Rectal smooth muscle tissue (tissue), 1 donor: ENCODE data around the gene CCNB1IP1.
"Not testable (repeated sequence)": the region's sequence is repeated elsewhere in the genome, so short reads cannot be mapped to it uniquely, and the experiment has no call there.

Experiments
- H3K27ac ChIP-seq: one replicate; pipeline ENCODE4 v1.7.0; 2013; ENCODE audit warnings: low read depth, low read length, inconsistent platforms
- H3K27me3 ChIP-seq: one replicate; pipeline ENCODE4 v1.7.0; 2013; ENCODE audit warnings: low read length; ENCODE audit not compliant: control insufficient read depth, insufficient read depth
- H3K36me3 ChIP-seq: one replicate; pipeline ENCODE4 v1.7.0; 2013; ENCODE audit warnings: low read length; ENCODE audit not compliant: control insufficient read depth, insufficient read depth
- H3K4me1 ChIP-seq: one replicate; pipeline ENCODE4 v1.7.0; 2013; ENCODE audit warnings: low read length; ENCODE audit not compliant: control insufficient read depth, insufficient read depth
- H3K4me3 ChIP-seq: one replicate; pipeline ENCODE4 v1.7.0; 2013; ENCODE audit warnings: low read length
- H3K9ac ChIP-seq: one replicate; pipeline ENCODE4 v1.7.0; 2013; ENCODE audit warnings: low read length

CCNB1IP1 gene

DNA sequence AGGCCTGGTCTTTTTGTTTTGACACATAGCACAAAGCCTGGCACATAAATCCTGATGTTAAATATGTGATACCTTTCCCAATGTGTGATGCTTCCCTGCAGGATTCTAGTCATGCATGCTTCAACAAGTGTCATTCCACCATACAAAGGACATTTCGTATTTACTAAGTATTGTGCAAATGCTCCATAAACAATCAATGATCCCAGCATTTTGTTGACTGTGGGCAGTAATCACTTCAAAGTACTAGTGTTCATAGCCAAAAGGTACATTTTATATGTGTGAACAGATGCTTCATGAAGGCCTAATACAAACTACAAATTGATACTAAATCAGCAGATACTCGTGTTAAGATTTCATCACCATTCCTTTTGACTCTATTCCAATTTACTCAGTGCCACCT, 4.4 kb downstream of the CCNB1IP1 start:
- no peak overlapping the region for H3K27ac ChIP-seq
- no peak overlapping the region for H3K9ac ChIP-seq
- H3K4me3 ChIP-seq = no peak overlapping the region
- peaks cover 9% of the 10 kb centered on the region for H3K4me1 ChIP-seq
- peaks cover 8% of the 10 kb centered on the region for H3K36me3 ChIP-seq
- no peaks in the 10 kb centered on the region for H3K27me3 ChIP-seq

DNA sequence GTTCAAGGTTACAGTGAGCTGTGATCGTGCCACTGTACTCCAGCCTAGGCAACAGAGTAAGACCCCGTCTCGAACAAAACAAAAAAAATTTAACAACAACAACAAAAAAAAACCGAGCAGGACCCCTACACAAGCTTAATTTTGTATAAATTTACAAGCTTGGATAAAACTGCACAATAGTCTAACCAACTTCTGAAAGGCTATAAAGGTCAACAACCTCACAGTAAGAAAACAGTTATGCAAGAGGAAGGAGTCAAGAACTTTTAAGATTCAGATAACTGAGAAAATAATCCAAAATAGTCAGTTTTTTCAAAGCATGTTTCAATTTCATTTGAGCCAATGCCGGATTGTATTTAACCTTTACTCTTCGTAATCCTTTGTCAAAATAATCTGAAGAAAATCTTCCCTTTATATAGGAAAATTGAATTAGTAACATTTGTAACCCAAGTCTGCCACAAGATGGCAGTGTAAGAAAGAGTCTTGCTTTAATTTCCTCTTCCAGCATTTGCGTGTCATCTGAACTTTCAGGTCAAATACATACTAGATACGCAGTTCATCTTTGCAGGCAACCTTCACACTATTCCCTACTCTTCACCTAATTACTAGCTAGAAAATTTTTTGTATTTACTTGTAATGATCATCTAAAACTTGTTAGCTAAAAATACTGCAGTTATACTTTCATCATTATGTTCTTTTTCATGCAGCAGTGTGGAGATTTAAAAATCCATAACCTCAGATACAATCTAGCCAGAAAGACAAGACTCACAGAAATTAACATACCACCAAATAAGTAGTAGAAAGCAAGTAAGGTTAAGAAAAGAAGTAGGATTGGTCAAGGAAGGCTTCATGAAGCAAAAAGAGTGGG, 5.8 kb downstream of the CCNB1IP1 start:
- Histone ChIP-seq H3K27me3 (no peaks in the 10 kb centered on the region), H3K36me3 (peaks cover 8% of the 10 kb centered on the region), H3K27ac (peak overlapping the region; percentile 6), H3K9ac (no peak overlapping the region), H3K4me3 (no peak overlapping the region), H3K4me1 (peaks cover 3% of the 10 kb centered on the region)

DNA sequence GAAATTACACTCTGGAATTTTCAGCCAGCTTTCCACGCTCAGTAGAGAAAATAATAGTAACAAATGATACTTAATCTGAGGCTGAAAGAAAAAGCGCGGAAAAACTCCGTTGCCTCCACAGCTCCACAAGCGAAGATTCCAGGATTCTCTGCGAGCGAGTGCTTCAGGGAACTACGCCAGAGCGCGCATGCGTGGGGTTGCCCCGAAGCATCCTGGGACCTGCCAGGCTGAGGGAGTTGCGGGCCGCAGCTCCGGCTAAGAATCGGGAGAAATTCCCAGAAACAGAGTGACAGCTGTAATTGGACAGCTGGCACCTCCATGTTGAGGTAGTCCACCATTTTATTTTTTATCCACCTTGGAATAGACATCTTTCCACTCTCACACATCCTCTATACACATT, 15.4 kb downstream of the CCNB1IP1 start:
- no peaks in the 10 kb centered on the region for H3K27me3 ChIP-seq
- no peak overlapping the region for H3K4me3 ChIP-seq
- no peak overlapping the region for H3K9ac ChIP-seq
- no peaks in the 10 kb centered on the region for H3K4me1 ChIP-seq
- peaks cover 12% of the 10 kb centered on the region for H3K36me3 ChIP-seq
- H3K27ac ChIP-seq = no peak overlapping the region

DNA sequence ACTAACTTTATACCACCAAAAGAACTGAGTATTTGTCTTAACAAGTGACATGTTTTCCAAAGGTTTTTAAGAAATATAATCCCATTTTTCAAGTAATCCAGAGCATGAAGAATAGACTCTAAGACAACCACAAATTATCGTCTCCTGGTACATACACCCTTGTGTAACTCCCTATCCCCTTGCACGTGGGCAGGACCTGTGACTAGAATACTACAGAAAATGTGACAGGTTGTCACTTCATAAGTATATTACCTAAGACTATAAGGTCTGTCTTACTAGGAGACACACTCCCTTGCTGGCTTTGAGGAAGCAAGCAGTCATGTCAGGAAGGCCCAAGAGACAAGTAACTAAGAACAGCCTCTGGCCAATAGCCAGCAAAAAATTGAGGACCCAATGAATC, 19.1 kb downstream of the CCNB1IP1 start:
- no peak overlapping the region for H3K4me3 ChIP-seq
- peaks cover 15% of the 10 kb centered on the region for H3K36me3 ChIP-seq
- no peak overlapping the region for H3K9ac ChIP-seq
- H3K27me3 ChIP-seq = no peaks in the 10 kb centered on the region
- H3K27ac ChIP-seq = no peak overlapping the region
- H3K4me1 ChIP-seq = no peaks in the 10 kb centered on the region

DNA sequence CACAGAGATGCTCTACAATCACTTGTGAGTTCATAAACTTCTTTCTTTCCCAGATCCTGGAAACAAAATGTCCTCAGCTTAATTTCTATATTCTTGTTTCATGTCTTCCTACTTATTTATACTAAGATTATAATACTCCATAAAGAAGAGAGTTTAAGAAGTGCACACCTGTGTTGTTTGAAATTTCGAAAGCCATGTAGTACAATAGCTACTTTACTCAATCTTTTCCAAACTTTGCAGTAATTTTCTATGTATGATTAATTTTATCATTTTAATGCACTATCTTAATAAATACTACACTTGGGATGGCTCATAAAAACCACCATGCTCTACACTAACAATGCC, 27.0 kb downstream of the CCNB1IP1 start:
- no peak overlapping the region for H3K4me3 ChIP-seq

DNA sequence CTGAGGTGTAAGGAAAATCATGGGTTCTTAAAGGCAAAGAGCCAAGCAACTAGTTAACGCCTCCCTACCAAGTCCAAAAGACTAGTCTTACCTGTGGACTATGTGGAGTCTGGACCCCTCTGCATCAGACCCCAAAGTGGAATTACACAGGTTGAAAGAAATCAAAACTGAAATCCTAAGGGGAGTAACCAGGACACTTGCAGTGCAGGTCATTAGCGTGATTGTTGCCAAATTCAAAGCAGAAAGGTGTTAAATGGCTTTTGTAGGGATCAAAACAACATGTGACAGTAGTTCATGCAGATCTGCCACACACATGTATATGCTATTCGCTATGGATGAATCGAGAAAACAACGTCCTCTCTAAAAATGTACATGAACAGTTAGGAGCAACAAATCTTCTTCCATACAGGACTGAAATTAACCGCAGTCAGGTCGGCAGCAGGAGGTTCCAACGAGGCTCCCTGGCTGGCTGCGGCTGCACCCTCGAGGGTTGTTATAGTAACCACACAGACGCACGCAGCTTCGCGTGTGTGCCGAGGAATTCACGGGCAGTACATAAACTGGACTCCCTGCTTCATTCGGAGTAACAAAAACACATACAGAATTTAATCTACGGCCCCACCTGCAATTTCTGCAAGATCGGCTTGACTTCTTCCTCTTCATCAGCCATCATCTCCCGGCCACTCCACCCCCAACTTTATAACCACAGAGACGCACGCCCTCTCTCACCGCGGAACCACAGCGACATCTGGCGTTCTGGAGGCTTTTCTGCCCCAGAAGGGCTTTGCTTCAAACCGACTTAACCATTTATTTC, 27.6 kb downstream of the CCNB1IP1 start, which contains the start of gene TTC5:
Gene TTC5 (minus strand): TSS at position 687 of the 814 bp plus-strand sequence. CDS start 14 bp downstream, at position 673.
- H3K27ac ChIP-seq = peak within 1 kb of the TSS; percentile 23
- peaks cover 2% of the 10 kb centered on the region for H3K36me3 ChIP-seq
- peaks cover 4% of the 10 kb centered on the region for H3K4me1 ChIP-seq
- no peaks in the 10 kb centered on the region for H3K27me3 ChIP-seq
- H3K9ac ChIP-seq = peak within 1 kb of the TSS; percentile 12
- H3K4me3 ChIP-seq = peak within 1 kb of the TSS; percentile 96

More for the DNA sequence above, 27.0 kb downstream of the CCNB1IP1 start:
- no peaks in the 10 kb centered on the region for H3K27me3 ChIP-seq
- H3K9ac ChIP-seq = no peak overlapping the region
- no peaks in the 10 kb centered on the region for H3K36me3 ChIP-seq
- peaks cover 4% of the 10 kb centered on the region for H3K4me1 ChIP-seq
- no peak overlapping the region for H3K27ac ChIP-seq

DNA sequence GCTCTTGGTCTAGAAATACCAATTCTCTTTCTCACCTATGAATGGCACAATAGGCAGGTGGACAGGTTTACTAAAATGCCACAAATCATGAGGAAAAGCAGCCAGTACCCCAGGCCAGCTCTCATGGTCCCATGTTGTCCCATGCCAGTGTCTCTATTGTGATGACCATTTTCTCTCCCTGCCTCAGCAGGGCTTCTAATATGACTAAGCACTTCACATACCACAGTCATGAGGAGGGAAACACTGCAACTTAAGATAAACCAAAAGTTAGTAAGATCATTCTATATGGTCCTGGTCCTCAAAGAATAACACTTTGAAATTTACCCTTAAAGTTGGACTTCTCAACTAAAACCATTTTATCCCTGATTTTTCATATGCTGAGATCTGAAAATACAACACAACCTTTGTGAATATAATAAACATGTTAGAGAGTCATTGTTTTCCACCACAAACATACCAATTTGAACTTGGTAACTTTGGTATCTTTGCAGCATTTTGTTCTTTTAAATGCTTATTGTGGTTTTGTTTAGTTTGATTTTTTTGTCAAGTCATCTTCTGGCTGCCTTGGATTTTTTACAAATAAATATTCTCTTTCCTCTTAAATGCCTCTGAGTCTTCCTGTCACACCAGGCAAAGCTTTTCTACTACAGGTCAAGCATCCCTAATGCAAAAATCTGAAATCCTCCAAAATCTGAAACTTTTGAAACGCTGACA, 30.9 kb downstream of the CCNB1IP1 start:
- Histone ChIP-seq H3K4me1 (peaks cover 4% of the 10 kb centered on the region), H3K27me3 (no peaks in the 10 kb centered on the region), H3K36me3 (peaks cover 13% of the 10 kb centered on the region), H3K4me3 (no peak overlapping the region), H3K27ac (no peak overlapping the region), H3K9ac (no peak overlapping the region)

DNA sequence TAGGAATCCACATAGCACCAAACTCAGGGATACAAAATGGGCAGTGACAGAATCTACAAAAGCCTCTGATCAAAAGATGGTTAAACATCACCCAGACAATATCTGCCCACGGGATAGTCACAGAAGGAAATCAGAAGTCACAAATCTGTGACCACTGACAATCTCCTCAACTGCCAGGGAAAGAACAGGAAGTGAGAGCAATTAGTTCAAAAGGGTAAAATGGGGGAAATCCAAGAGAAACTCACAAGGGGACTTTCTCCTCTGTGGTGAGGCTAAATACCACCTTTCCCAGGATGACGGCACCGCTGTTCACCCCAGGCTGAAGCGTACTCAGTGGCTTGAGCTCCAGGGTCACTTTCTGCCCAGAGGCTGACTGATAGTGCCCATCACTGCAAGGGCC, 38.0 kb downstream of the CCNB1IP1 start:
- no peak overlapping the region for H3K9ac ChIP-seq
- H3K36me3 ChIP-seq = peaks cover 28% of the 10 kb centered on the region
- H3K4me3 ChIP-seq = no peak overlapping the region
- H3K27me3 ChIP-seq = no peaks in the 10 kb centered on the region
- H3K27ac ChIP-seq = no peak overlapping the region
- H3K4me1 ChIP-seq = no peaks in the 10 kb centered on the region

DNA sequence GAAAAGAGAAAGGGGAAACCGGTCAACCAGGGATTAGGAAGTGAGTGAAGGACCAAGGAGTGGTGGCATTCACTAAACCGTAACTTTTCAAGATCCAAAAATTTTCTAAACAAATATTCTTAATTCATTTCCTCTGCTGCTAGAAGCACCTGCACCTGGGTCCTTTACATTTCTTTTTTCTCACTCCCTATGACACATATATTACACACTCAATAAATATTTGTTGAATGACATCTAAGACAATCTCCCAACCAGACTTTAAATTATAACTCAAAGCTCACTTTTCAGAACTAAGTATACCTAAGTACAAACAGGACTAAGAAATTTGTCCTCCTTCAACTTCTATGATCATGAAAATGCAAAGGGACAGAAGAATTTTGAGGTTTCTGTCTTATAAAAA, 38.4 kb downstream of the CCNB1IP1 start:
- Histone ChIP-seq H3K36me3 (peaks cover 25% of the 10 kb centered on the region), H3K27me3 (no peaks in the 10 kb centered on the region), H3K4me3 (no peak overlapping the region), H3K27ac (no peak overlapping the region), H3K9ac (no peak overlapping the region), H3K4me1 (no peaks in the 10 kb centered on the region)

DNA sequence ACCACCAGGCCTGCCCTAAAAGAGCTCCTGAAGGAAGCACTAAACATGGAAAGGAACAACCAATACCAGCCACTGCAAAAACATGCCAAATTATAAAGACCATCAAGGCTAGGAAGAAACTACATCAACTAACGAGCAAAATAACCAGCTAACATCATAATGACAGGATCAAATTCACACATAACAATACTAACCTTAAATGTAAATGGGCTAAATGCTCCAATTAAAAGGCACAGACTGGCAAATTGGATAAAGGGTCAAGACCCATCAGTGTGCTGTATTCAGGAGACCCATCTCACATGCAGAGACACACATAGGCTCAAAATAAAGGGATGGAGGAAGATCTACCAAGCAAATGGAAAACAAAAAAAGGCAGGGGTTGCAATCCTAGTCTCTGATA, 51.1 kb downstream of the CCNB1IP1 start:
- H3K27ac ChIP-seq, H3K27me3 ChIP-seq, H3K4me1 ChIP-seq, H3K36me3 ChIP-seq, H3K9ac ChIP-seq, H3K4me3 ChIP-seq: not testable (repeated sequence)

DNA sequence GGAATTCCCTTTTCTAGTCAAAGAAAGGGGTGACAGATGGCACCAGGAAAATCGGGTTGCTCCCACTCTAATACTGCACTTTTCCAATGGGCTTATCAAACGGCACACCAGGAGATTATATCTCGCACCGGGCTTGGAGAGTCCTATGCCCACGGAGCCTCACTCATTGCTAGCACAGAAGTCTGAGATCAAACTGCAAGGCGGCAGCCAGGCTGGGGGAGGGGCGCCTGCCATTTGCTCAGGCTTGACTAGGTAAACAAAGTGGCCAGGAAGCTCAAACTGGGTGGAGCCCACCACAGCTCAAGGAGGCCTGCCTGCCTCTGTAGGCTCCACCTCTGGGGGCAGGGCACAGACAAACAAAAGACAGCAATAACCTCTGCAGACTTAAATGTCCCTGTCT, 52.8 kb downstream of the CCNB1IP1 start:
- H3K9ac ChIP-seq, H3K27me3 ChIP-seq, H3K4me3 ChIP-seq, H3K36me3 ChIP-seq, H3K27ac ChIP-seq, H3K4me1 ChIP-seq: not testable (repeated sequence)

DNA sequence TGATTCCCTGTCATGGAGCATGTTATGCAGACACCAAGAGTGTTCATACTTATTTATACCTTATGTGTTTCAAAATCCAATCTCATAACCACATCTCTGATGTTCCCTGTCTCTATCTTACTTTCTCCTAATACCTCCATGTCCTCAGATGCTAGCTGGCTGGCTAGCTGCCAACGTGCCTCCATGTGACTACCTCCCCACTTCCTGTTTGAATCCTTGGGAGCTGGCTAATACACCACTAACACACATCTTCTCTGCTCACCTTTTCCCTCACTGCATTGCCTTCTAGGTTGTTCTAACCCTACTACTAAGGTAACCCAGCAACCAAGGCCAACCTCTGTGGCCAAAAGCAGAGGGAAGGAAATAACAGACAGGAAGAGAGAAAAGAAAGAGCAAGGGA, 54.7 kb downstream of the CCNB1IP1 start:
- Histone ChIP-seq H3K4me3 (no peak overlapping the region), H3K9ac (no peak overlapping the region)

More for the DNA sequence above, 54.7 kb downstream of the CCNB1IP1 start:
- no peaks in the 10 kb centered on the region for H3K27me3 ChIP-seq
- H3K4me1 ChIP-seq = no peaks in the 10 kb centered on the region
- no peak overlapping the region for H3K27ac ChIP-seq
- H3K36me3 ChIP-seq = no peaks in the 10 kb centered on the region
